C4-2B (cell line): ENCODE results near the gene TSPAN15.

ENCODE experiments used
- CTCF ChIP-seq: fragments of 450-650 bp; conservative IDR thresholded peaks from 2 replicates; pipeline ENCODE4 v1.5.1; 2017; ENCODE audit warnings: mild to moderate bottlenecking
- ZFX ChIP-seq: fragments of 450-650 bp; IDR thresholded peaks from 2 replicates; pipeline ENCODE4 v1.6.1; 2017

GRCh38 chr10:69497611-69498390 lies 46.5 kb downstream of the TSPAN15 start:
- TF ChIP-seq CTCF (no peak), ZFX (no peak)
